ENCODE data around the gene TUBB1.
"Not testable (repeated sequence)": the region's sequence is repeated elsewhere in the genome, so short reads cannot be mapped to it uniquely, and the experiment has no call there.

GRCh38 chr20:59041487-59041886 lies 22.3 kb downstream of the TUBB1 start:
- TF ChIP-seq, protein P1, sequence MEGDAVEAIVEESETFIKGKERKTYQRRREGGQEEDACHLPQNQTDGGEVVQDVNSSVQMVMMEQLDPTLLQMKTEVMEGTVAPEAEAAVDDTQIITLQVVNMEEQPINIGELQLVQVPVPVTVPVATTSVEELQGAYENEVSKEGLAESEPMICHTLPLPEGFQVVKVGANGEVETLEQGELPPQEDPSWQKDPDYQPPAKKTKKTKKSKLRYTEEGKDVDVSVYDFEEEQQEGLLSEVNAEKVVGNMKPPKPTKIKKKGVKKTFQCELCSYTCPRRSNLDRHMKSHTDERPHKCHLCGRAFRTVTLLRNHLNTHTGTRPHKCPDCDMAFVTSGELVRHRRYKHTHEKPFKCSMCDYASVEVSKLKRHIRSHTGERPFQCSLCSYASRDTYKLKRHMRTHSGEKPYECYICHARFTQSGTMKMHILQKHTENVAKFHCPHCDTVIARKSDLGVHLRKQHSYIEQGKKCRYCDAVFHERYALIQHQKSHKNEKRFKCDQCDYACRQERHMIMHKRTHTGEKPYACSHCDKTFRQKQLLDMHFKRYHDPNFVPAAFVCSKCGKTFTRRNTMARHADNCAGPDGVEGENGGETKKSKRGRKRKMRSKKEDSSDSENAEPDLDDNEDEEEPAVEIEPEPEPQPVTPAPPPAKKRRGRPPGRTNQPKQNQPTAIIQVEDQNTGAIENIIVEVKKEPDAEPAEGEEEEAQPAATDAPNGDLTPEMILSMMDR (conservative IDR thresholded peaks at IDR 0.05; ENCODE audit: low read depth, low read length): not testable (repeated sequence)
- TF ChIP-seq POLR2A (IDR thresholded peaks at IDR 0.05; ENCODE audit: low read depth, low read length); CEBPB (IDR thresholded peaks at IDR 0.05; ENCODE audit: low read depth, low read length); RFX5 (IDR thresholded peaks at IDR 0.05; ENCODE audit: low read depth, low read length); FOS (IDR thresholded peaks at IDR 0.05; ENCODE audit: low read depth, low read length); RAD21 (IDR thresholded peaks at IDR 0.05; ENCODE audit: low read length); RCOR1 (IDR thresholded peaks at IDR 0.05; ENCODE audit: insufficient replicate concordance, low read length); SMC3 (IDR thresholded peaks at IDR 0.05; ENCODE audit: low read depth, low read length); MAFK (IDR thresholded peaks at IDR 0.05; ENCODE audit: low read depth, low read length): not testable (repeated sequence)
- TF ChIP-seq, protein P2, sequence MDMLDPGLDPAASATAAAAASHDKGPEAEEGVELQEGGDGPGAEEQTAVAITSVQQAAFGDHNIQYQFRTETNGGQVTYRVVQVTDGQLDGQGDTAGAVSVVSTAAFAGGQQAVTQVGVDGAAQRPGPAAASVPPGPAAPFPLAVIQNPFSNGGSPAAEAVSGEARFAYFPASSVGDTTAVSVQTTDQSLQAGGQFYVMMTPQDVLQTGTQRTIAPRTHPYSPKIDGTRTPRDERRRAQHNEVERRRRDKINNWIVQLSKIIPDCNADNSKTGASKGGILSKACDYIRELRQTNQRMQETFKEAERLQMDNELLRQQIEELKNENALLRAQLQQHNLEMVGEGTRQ (IDR thresholded peaks at IDR 0.05; ENCODE audit: low read depth, low read length): not testable (repeated sequence)

Measured in IMR-90 (cell line).